SU-DHL-6 (cell line): ENCODE results near the gene GLIS2.

ENCODE experiments used
- H2AFZ ChIP-seq: fragments of 200-600 bp; sonication (generic); 2 replicates; pipeline ENCODE4 v1.6.1; 2014; ENCODE audit warnings: low read depth, mild to moderate bottlenecking, moderate library complexity, mixed read lengths, antibody characterized with exemption, low read length; ENCODE audit not compliant: severe bottlenecking
- H3F3A ChIP-seq: fragments of 200-600 bp; shearing (Covaris generic); 2 replicates; pipeline ENCODE4 v1.6.0; 2016; ENCODE audit warnings: antibody characterized with exemption, mild to moderate bottlenecking; ENCODE audit not compliant: insufficient read depth
- H3K27ac ChIP-seq: fragments of 200-600 bp; sonication (generic); 2 replicates; pipeline ENCODE4 v1.5.1; 2016; ENCODE audit warnings: low read depth, mild to moderate bottlenecking, low read length, moderate library complexity, mixed read lengths
- H3K27me3 ChIP-seq: fragments of 200-600 bp; sonication (generic), shearing (Covaris generic); 2 replicates; pipeline ENCODE4 v1.6.0; 2014; ENCODE audit warnings: mild to moderate bottlenecking, low read length
- H3K36me3 ChIP-seq: fragments of 200-600 bp; sonication (generic); 2 replicates; pipeline ENCODE4 v1.6.1; 2014; ENCODE audit warnings: mild to moderate bottlenecking, low read length, mixed read lengths
- H3K4me2 ChIP-seq: fragments of 300-600, 200-600 bp; shearing (Covaris generic), sonication (generic); 2 replicates; pipeline ENCODE4 v1.6.0; 2014; ENCODE audit warnings: low read length, low read depth, mild to moderate bottlenecking; ENCODE audit not compliant: poor library complexity, severe bottlenecking
- H3K4me3 ChIP-seq: fragments of 200-600 bp; sonication (generic); 2 replicates; pipeline ENCODE4 v1.5.1; 2014; ENCODE audit warnings: antibody characterized with exemption, low read length, mild to moderate bottlenecking, mixed read lengths; ENCODE audit not compliant: insufficient read depth, poor library complexity, severe bottlenecking
- H3K79me2 ChIP-seq: fragments of 200-600 bp; sonication (generic); 2 replicates; pipeline ENCODE4 v1.6.1; 2014; ENCODE audit warnings: mild to moderate bottlenecking, low read length, moderate library complexity; ENCODE audit not compliant: insufficient read depth
- H3K9ac ChIP-seq: fragments of 200-600 bp; sonication (generic); 2 replicates; pipeline ENCODE4 v1.7.0; 2014; ENCODE audit warnings: mild to moderate bottlenecking, low read length
- H3K9me2 ChIP-seq: fragments of 200-600 bp; sonication (generic); replicated peaks from 2 replicates; pipeline ENCODE4 v1.6.1; 2014; ENCODE audit warnings: low read length; ENCODE audit not compliant: insufficient read depth
- H3K9me3 ChIP-seq: fragments of 200-600 bp; sonication (generic); 2 replicates; pipeline ENCODE4 v1.6.1; 2014; ENCODE audit warnings: low read length, mixed read lengths; ENCODE audit not compliant: insufficient read depth
- H4K20me1 ChIP-seq: fragments of 200-600 bp; sonication (generic); 2 replicates; pipeline ENCODE4 v1.6.1; 2014; ENCODE audit warnings: low read depth, mild to moderate bottlenecking, antibody characterized with exemption, low read length, moderate library complexity, mixed read lengths
- CTCF ChIP-seq: fragments of 200-600 bp; sonication (generic); IDR thresholded peaks from one replicate; pipeline ENCODE4 v1.5.1; 2017; ENCODE audit warnings: antibody characterized with exemption, mild to moderate bottlenecking, low read length, moderate library complexity; ENCODE audit not compliant: insufficient read depth, poor library complexity, severe bottlenecking
- EZH2phosphoT487 ChIP-seq: fragments of 200-600 bp; sonication (generic), shearing (Covaris generic); conservative IDR thresholded peaks from 2 replicates; pipeline ENCODE4 v1.6.1; 2018; ENCODE audit warnings: mild to moderate bottlenecking, antibody characterized with exemption, low read length, moderate library complexity, mixed read lengths

Gene GLIS2

GRCh38 chr16:4384509-4384942, 68.7 kb downstream of the GLIS2 start:
- no peak overlapping the region for H3K27ac ChIP-seq
- H3K4me2 ChIP-seq = no peak overlapping the region
- no peaks in the 10 kb centered on the region for H3K9me2 ChIP-seq
- no peaks in the 10 kb centered on the region for H3K9me3 ChIP-seq
- H3K79me2 ChIP-seq = no peaks in the 10 kb centered on the region
- H3K27me3 ChIP-seq = no peaks in the 10 kb centered on the region
- H2AFZ ChIP-seq = no peak overlapping the region
- no peaks in the 10 kb centered on the region for H3F3A ChIP-seq
- no peaks in the 10 kb centered on the region for H4K20me1 ChIP-seq
- no peak overlapping the region for H3K4me3 ChIP-seq
- TF ChIP-seq EZH2phosphoT487 = no peak
- no peak for TF ChIP-seq CTCF
- H3K36me3 ChIP-seq = no peaks in the 10 kb centered on the region
- no peak overlapping the region for H3K9ac ChIP-seq

GRCh38 chr16:4385066-4385788, 69.4 kb downstream of the GLIS2 start:
- Histone ChIP-seq H3K27me3 (no peaks in the 10 kb centered on the region), H3K79me2 (no peaks in the 10 kb centered on the region), H3K9me3 (no peaks in the 10 kb centered on the region), H3K9me2 (no peaks in the 10 kb centered on the region), H4K20me1 (no peaks in the 10 kb centered on the region), H3K4me3 (no peak overlapping the region), H2AFZ (no peak overlapping the region), H3K9ac (no peak overlapping the region), H3F3A (no peaks in the 10 kb centered on the region), H3K36me3 (no peaks in the 10 kb centered on the region), H3K27ac (no peak overlapping the region), H3K4me2 (no peak overlapping the region)
- TF ChIP-seq EZH2phosphoT487 (no peak), CTCF (no peak)

GRCh38 chr16:4385789-4386450, 70.1 kb downstream of the GLIS2 start:
- H3K9me2 ChIP-seq = no peaks in the 10 kb centered on the region
- H3K9ac ChIP-seq = no peak overlapping the region
- H3K27ac ChIP-seq = no peak overlapping the region
- H3K9me3 ChIP-seq = no peaks in the 10 kb centered on the region
- no peaks in the 10 kb centered on the region for H3K79me2 ChIP-seq
- TF ChIP-seq CTCF (no peak), EZH2phosphoT487 (no peak)
- no peak overlapping the region for H3K4me3 ChIP-seq
- no peaks in the 10 kb centered on the region for H3K27me3 ChIP-seq
- H3K36me3 ChIP-seq = no peaks in the 10 kb centered on the region
- H3F3A ChIP-seq = no peaks in the 10 kb centered on the region
- no peak overlapping the region for H2AFZ ChIP-seq
- no peak overlapping the region for H3K4me2 ChIP-seq
- H4K20me1 ChIP-seq = no peaks in the 10 kb centered on the region
